HG02623 (cell line): ENCODE results near the gene NOD2.

Experiments used
- ATAC-seq: cut with Tn5 transposase; IDR thresholded peaks from one replicate; pipeline ENCODE4 v1.9.1; 2021; ENCODE audit warnings: moderate library complexity; ENCODE audit not compliant: unreplicated experiment

The NOD2 gene

GRCh38 chr16:50712560-50712898 lies 19.1 kb downstream of the NOD2 start:
- ATAC-seq, result no peak

- ATAC-seq, result no peak
Measured at GRCh38 chr16:50712956-50713355, 19.6 kb downstream of the NOD2 start.

GRCh38 chr16:50717091-50717490 lies 23.7 kb downstream of the NOD2 start:
- ATAC-seq, result no peak

- no peak for ATAC-seq
Measured at GRCh38 chr16:50717494-50717893, 24.1 kb downstream of the NOD2 start.

- ATAC-seq, result no peak
Measured at GRCh38 chr16:50718061-50718760, 24.8 kb downstream of the NOD2 start.

GRCh38 chr16:50718761-50719400 lies 25.5 kb downstream of the NOD2 start:
- no peak for ATAC-seq

- ATAC-seq, result no peak
Measured at GRCh38 chr16:50719401-50720337, 26.3 kb downstream of the NOD2 start.

GRCh38 chr16:50721549-50722404 lies 28.4 kb downstream of the NOD2 start:
- ATAC-seq, result no peak

- no peak for ATAC-seq
Measured at GRCh38 chr16:50722405-50722737, 29.0 kb downstream of the NOD2 start.

- ATAC-seq, result no peak
Measured at GRCh38 chr16:50722960-50723359, 29.6 kb downstream of the NOD2 start.

GRCh38 chr16:50724306-50724705 lies 30.9 kb downstream of the NOD2 start:
- ATAC-seq, result no peak

GRCh38 chr16:50731130-50731988 lies 38.0 kb downstream of the NOD2 start:
- ATAC-seq, result no peak

GRCh38 chr16:50731989-50732832 lies 38.8 kb downstream of the NOD2 start:
- ATAC-seq, result no peak

- ATAC-seq, result no peak
Measured at GRCh38 chr16:50733468-50733867, 40.1 kb downstream of the NOD2 start.

GRCh38 chr16:50735629-50736122 lies 42.3 kb downstream of the NOD2 start:
- peak; percentile 55 for ATAC-seq

- ATAC-seq, result no peak
Measured at GRCh38 chr16:50736448-50736847, 43.0 kb downstream of the NOD2 start.

- ATAC-seq, result no peak
Measured at GRCh38 chr16:50737420-50737959, 44.1 kb downstream of the NOD2 start.

- ATAC-seq, result no peak
Measured at GRCh38 chr16:50739031-50739430, 45.6 kb downstream of the NOD2 start.

- ATAC-seq, result no peak
Measured at GRCh38 chr16:50740736-50741135, 47.3 kb downstream of the NOD2 start.
